ENCODE results near the gene TRMT11.

TRMT11 gene

GRCh38 chr6:126077810-126078776, 91.8 kb downstream of the TRMT11 start:
- no peak for DNase-seq

- DNase-seq: no peak
These were observed 97.5 kb downstream of the TRMT11 start for GRCh38 chr6:126083875-126084274.

- no peak for DNase-seq
These were observed 100.2 kb downstream of the TRMT11 start for GRCh38 chr6:126086560-126086959.
